ENCODE data around the gene JUND.

JUND gene

GRCh38 chr19:18304208-18304457 is 22.7 kb upstream of the JUND start:
- TF ChIP-seq CEBPB (IDR thresholded peaks at IDR 0.05) = no peak
- TF ChIP-seq USF1 (IDR thresholded peaks at IDR 0.05) = no peak
- no peak for TF ChIP-seq REST (IDR thresholded peaks at IDR 0.05; ENCODE audit: low read depth)
- TF ChIP-seq TAF1 (IDR thresholded peaks at IDR 0.05; ENCODE audit: low read depth) = no peak
- TF ChIP-seq TEAD4 (IDR thresholded peaks at IDR 0.05) = no peak
- TF ChIP-seq NFIC (IDR thresholded peaks at IDR 0.05) = no peak
- no peak for TF ChIP-seq RAD21 (IDR thresholded peaks at IDR 0.05; ENCODE audit: low read depth)
- no peak for TF ChIP-seq CREB1 (IDR thresholded peaks at IDR 0.05; ENCODE audit: low read depth)
- TF ChIP-seq FOXM1 (IDR thresholded peaks at IDR 0.05; ENCODE audit: borderline replicate concordance, low read depth) = no peak
- TF ChIP-seq, protein P1, sequence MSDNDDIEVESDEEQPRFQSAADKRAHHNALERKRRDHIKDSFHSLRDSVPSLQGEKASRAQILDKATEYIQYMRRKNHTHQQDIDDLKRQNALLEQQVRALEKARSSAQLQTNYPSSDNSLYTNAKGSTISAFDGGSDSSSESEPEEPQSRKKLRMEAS (IDR thresholded peaks at IDR 0.05) = no peak
- no peak for TF ChIP-seq EGR1 (IDR thresholded peaks at IDR 0.05)
- TF ChIP-seq ZBTB7A (IDR thresholded peaks at IDR 0.05; ENCODE audit: low read depth) = no peak

- no peak for TF ChIP-seq CREB1 (IDR thresholded peaks at IDR 0.05; ENCODE audit: low read depth)
- TF ChIP-seq RAD21 (IDR thresholded peaks at IDR 0.05; ENCODE audit: low read depth) = no peak
- TF ChIP-seq TAF1 (IDR thresholded peaks at IDR 0.05; ENCODE audit: low read depth) = no peak
- no peak for TF ChIP-seq FOXM1 (IDR thresholded peaks at IDR 0.05; ENCODE audit: borderline replicate concordance, low read depth)
- TF ChIP-seq EP300 (IDR thresholded peaks at IDR 0.05; ENCODE audit: borderline replicate concordance) = no peak
- no peak for TF ChIP-seq USF1 (IDR thresholded peaks at IDR 0.05)
Measured at GRCh38 chr19:18301718-18302111, 20.3 kb upstream of the JUND start.

DNA sequence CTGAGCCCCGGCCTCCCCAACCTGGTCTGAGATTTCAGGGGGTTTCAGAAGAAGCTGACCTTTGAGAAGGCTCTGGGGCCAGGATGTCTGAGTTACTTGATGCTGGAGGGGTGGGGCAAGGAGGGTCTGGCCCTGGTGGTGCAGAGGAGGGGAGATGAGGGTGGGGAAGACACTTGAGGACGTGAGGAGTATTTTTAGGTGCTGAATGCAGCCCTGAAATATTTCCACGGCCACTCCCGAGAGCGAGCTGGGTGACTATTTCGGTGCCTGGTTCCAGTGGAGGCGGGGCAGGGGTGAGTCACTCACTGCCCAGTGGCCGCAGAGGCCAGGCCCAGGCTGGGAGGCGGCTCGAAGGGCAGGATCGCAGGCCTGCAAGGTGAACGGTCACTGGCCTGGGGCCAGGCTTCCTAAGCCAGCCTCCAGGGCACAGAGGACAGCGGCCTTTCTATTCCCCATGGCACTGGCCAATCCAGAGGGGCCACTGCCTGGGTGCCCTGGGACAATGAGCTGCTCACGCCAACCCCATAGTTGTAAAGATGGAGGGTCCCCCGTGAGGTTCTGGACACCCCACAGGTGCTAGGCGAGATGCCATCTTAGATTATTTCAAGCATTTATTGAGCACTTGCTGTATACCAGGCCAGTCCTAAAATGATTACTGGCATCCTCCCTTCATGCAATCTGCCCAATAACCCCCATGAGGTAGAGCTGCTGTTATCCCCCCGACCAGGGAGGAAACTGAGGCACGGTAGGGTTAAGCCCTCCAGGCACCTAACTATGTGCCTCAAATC is 19.7 kb upstream of the JUND start:
- TF ChIP-seq, protein P1 (IDR thresholded peaks at IDR 0.05) = peak; percentile 28; the same call in 1 of the 2 replicates
- TF ChIP-seq USF1 (IDR thresholded peaks at IDR 0.05) (peak; percentile 7; the same call in 1 of the 2 replicates), CEBPB (IDR thresholded peaks at IDR 0.05) (no peak), NFIC (IDR thresholded peaks at IDR 0.05) (peak; percentile 68)

DNA sequence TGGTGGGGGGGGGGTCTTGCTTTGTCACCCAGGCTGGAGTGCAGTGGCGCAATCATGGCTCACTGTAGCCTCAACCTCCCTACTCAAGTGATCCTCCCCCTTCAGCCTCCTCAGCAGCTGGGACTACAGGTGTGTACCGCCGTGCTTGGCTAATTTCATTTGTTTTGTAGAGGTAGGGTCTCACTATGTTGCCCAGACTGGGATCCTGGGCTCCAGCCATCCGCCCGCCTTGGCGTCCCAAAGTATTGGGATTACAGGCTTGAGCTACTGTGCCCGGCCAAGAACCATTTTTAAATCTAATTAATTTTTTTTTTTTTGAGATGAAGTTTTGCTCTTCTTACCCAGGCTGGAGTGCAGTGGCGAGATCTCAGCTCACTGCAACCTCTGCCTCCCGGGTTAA is 18.2 kb upstream of the JUND start:
- TF ChIP-seq RAD21 (IDR thresholded peaks at IDR 0.05; ENCODE audit: low read depth) = no peak
- no peak for TF ChIP-seq CEBPB (IDR thresholded peaks at IDR 0.05)
- no peak for TF ChIP-seq EP300 (IDR thresholded peaks at IDR 0.05; ENCODE audit: borderline replicate concordance)
- no peak for TF ChIP-seq CREB1 (IDR thresholded peaks at IDR 0.05; ENCODE audit: low read depth)
- TF ChIP-seq EGR1 (IDR thresholded peaks at IDR 0.05) = no peak
- TF ChIP-seq USF1 (IDR thresholded peaks at IDR 0.05) = no peak
- TF ChIP-seq, protein P1 (IDR thresholded peaks at IDR 0.05) = no peak
- no peak for TF ChIP-seq NFIC (IDR thresholded peaks at IDR 0.05)
- no peak for TF ChIP-seq TCF12 (IDR thresholded peaks at IDR 0.05; ENCODE audit: low read depth)
- TF ChIP-seq FOXM1 (IDR thresholded peaks at IDR 0.05; ENCODE audit: borderline replicate concordance, low read depth) = no peak
- TF ChIP-seq YY1 (IDR thresholded peaks at IDR 0.05; ENCODE audit: low read depth) = no peak
- TF ChIP-seq TEAD4 (IDR thresholded peaks at IDR 0.05) = no peak
- no peak for TF ChIP-seq ZBTB7A (IDR thresholded peaks at IDR 0.05; ENCODE audit: low read depth)
- no peak for TF ChIP-seq TAF1 (IDR thresholded peaks at IDR 0.05; ENCODE audit: low read depth)
- no peak for TF ChIP-seq REST (IDR thresholded peaks at IDR 0.05; ENCODE audit: low read depth)

DNA sequence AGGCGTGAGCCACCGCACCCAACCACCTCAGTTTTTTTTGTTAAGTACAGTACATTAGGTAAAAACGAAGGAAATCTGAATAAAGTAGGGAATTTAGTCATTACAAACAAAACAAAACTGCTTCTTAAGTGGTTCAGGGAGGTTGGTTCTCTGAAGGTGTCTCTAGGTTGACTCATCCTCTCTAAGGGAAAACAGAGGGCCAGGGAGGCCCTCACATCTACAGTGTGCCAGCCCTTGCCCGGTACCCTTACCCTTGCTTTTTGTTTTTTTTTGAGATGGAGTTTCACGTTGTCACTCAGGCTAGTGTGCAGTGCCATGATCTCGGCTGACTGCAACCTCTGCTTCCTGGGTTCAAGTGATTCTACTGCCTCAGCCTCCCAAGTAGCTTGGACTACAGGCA is 17.2 kb upstream of the JUND start:
- TF ChIP-seq CEBPB (IDR thresholded peaks at IDR 0.05) (no peak), TCF12 (IDR thresholded peaks at IDR 0.05; ENCODE audit: low read depth) (no peak), TEAD4 (IDR thresholded peaks at IDR 0.05) (no peak), FOXM1 (IDR thresholded peaks at IDR 0.05; ENCODE audit: borderline replicate concordance, low read depth) (no peak)
